ENCODE data around the gene ATP5MC3. TPM values are rescaled to one million over a fixed set of nuclear protein-coding genes. Genes with fewer than 3 reads are reported as not detected.

ATP5MC3 gene
- total and polyA plus RNA-seq, 2 of the 13 experiments (the other 11 are each of a cell fraction or from before 2014, with no cell fraction given): 676 to 1,007 TPM

- TF ChIP-seq ZNF543 (CRISPR knock-in tag; IDR thresholded peaks at IDR 0.05) (no peak), ZNF567 (CRISPR knock-in tag; IDR thresholded peaks at IDR 0.05; ENCODE audit: borderline replicate concordance) (no peak), ZNF496 (CRISPR knock-in tag; IDR thresholded peaks at IDR 0.05; ENCODE audit: insufficient replicate concordance) (no peak), ZNF333 (CRISPR knock-in tag; IDR thresholded peaks at IDR 0.05; ENCODE audit: borderline replicate concordance) (no peak), ZNF232 (CRISPR knock-in tag; IDR thresholded peaks at IDR 0.05; ENCODE audit: borderline replicate concordance) (no peak), DR1 (CRISPR knock-in tag; IDR thresholded peaks at IDR 0.05) (no peak), ZNF589 (CRISPR knock-in tag; conservative IDR thresholded peaks at IDR 0.05) (no peak), JUND (CRISPR knock-in tag; IDR thresholded peaks at IDR 0.05) (no peak), HBP1 (CRISPR knock-in tag; IDR thresholded peaks at IDR 0.05; ENCODE audit: low read depth) (no peak)
These were observed 25.0 kb downstream of the ATP5MC3 start (continued) for GRCh38 chr2:175156534-175156933.

GRCh38 chr2:175154661-175155082, 26.8 kb downstream of the ATP5MC3 start:
- ATAC-seq (peak; percentile 49), DNase-seq (ENCODE audit: low spot score) (no peak), FAIRE-seq (no peak)
- H3K4me3 ChIP-seq (replicated peaks in 1 of 3; ENCODE audit: insufficient read depth in 1 of 3, low read depth in 2 of 3, low read length in 3 of 3): no peak overlapping the region
- no peak overlapping the region for H3K9ac ChIP-seq (ENCODE audit: insufficient read depth, low read depth, low read length)
- H2AFZ ChIP-seq (ENCODE audit: low read length): no peak overlapping the region
- H3K4me1 ChIP-seq (ENCODE audit: insufficient read depth, low read length): peaks cover 2% of the 10 kb centered on the region
- peaks cover 5 to 30% of the 10 kb centered on the region in 2 experiments for H3K36me3 ChIP-seq (replicated peaks in 1 of 2; ENCODE audit: control insufficient read depth in 1 of 2, insufficient read depth in 2 of 2, low read length in 2 of 2)
- peak; percentile 73 for TF ChIP-seq RBM22 (optimal IDR thresholded peaks at IDR 0.05; ENCODE audit: low read length)
- TF ChIP-seq ZBTB34 (CRISPR knock-in tag; IDR thresholded peaks at IDR 0.05): no peak
- TF ChIP-seq DDIT3 (CRISPR knock-in tag; IDR thresholded peaks at IDR 0.05): no peak
- CTCF ChIA-PET (ENCODE audit: low intra/inter-chr PET ratio, low total read pairs): no interaction called here
- intact Hi-C loops (cut with micrococcal nuclease; ENCODE audit: unreplicated experiment): no loop called here
- H3K79me2 ChIP-seq (ENCODE audit: insufficient read depth, low read length): peaks cover 96% of the 10 kb centered on the region
- H3K9me3 ChIP-seq (ENCODE audit: low read length): no peaks in the 10 kb centered on the region
- peaks cover 59% of the 10 kb centered on the region for H4K20me1 ChIP-seq (ENCODE audit: insufficient read depth, low read length)
- POLR2A ChIA-PET: no interaction called here
- in situ Hi-C loops (cut with HindIII; ENCODE audit: extremely low pct_ligation_motif_present, low pct_unique_long_range_greater_than_20kb): no loop called here
- no peaks in the 10 kb centered on the region for H3K27me3 ChIP-seq (ENCODE audit: control insufficient read depth in 1 of 2, insufficient read depth in 2 of 2, low read length in 2 of 2)
- H3K4me2 ChIP-seq (ENCODE audit: low read depth, low read length): no peak overlapping the region
- no peak overlapping the region for H3K27ac ChIP-seq (ENCODE audit: extremely low read length, insufficient read depth, low read length)
- no TSS peak for BruUV-seq (replicated peaks)
